Esophagus muscularis mucosa (tissue), 4 donors: ENCODE results near the gene RNU6-1.

Source experiments
- EP300 ChIP-seq: sonication (generic); formaldehyde crosslinking; IDR thresholded peaks from one replicate; pipeline ENCODE4 v1.6.1; 2017; ENCODE audit warnings: antibody characterized with exemption
- POLR2A ChIP-seq: fragments of 450-650 bp; IDR thresholded peaks from one replicate; pipeline ENCODE4 v1.6.1; 2017; ENCODE audit warnings: antibody characterized with exemption, moderate library complexity, mild to moderate bottlenecking, low read depth
- TF ChIP-seq, protein P1 (sequence below), 3 experiments: fragments of 200-600 bp in 2 of 3; fragments of 450-650 bp in 1 of 3; sonication (generic) in 2 of 3; IDR thresholded peaks; one replicate each; pipeline ENCODE4 v1.5.1; 2017 to 2019; ENCODE audit warnings: antibody characterized with exemption in 3 of 3, mild to moderate bottlenecking in 2 of 3, moderate library complexity in 1 of 3

DNA sequence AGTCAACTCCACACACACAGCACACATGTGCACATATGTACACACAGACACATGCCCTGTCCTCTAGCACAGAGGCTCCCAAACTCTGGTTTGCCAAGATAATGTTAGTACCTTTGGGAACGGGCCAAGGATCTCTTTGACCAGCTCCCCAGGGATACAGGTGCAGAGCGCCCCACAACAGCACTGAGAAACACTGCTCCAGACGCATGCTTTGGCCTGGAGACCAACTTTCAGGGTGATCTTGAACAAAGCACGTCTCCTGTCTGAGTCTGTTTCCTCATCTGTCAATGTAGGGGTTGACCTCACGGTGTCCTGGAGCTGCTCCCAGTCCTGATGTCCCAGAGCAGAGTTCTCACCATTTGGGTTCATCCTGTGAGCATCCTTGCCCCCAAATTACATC, 30.4 kb downstream of the RNU6-1 start:
- TF ChIP-seq, protein P1, sequence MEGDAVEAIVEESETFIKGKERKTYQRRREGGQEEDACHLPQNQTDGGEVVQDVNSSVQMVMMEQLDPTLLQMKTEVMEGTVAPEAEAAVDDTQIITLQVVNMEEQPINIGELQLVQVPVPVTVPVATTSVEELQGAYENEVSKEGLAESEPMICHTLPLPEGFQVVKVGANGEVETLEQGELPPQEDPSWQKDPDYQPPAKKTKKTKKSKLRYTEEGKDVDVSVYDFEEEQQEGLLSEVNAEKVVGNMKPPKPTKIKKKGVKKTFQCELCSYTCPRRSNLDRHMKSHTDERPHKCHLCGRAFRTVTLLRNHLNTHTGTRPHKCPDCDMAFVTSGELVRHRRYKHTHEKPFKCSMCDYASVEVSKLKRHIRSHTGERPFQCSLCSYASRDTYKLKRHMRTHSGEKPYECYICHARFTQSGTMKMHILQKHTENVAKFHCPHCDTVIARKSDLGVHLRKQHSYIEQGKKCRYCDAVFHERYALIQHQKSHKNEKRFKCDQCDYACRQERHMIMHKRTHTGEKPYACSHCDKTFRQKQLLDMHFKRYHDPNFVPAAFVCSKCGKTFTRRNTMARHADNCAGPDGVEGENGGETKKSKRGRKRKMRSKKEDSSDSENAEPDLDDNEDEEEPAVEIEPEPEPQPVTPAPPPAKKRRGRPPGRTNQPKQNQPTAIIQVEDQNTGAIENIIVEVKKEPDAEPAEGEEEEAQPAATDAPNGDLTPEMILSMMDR (IDR thresholded peaks at IDR 0.05) = no peak
- TF ChIP-seq EP300 = no peak
- TF ChIP-seq POLR2A = no peak
